GM18520 (cell line): ENCODE results near the gene TLCD2.
"Not testable (repeated sequence)": the region's sequence is repeated elsewhere in the genome, so short reads cannot be mapped to it uniquely, and the experiment has no call there.

ENCODE experiments used
- ATAC-seq: cut with Tn5 transposase; IDR thresholded peaks from one replicate; pipeline ENCODE4 v1.9.1; 2021; ENCODE audit not compliant: unreplicated experiment

TLCD2 gene

DNA sequence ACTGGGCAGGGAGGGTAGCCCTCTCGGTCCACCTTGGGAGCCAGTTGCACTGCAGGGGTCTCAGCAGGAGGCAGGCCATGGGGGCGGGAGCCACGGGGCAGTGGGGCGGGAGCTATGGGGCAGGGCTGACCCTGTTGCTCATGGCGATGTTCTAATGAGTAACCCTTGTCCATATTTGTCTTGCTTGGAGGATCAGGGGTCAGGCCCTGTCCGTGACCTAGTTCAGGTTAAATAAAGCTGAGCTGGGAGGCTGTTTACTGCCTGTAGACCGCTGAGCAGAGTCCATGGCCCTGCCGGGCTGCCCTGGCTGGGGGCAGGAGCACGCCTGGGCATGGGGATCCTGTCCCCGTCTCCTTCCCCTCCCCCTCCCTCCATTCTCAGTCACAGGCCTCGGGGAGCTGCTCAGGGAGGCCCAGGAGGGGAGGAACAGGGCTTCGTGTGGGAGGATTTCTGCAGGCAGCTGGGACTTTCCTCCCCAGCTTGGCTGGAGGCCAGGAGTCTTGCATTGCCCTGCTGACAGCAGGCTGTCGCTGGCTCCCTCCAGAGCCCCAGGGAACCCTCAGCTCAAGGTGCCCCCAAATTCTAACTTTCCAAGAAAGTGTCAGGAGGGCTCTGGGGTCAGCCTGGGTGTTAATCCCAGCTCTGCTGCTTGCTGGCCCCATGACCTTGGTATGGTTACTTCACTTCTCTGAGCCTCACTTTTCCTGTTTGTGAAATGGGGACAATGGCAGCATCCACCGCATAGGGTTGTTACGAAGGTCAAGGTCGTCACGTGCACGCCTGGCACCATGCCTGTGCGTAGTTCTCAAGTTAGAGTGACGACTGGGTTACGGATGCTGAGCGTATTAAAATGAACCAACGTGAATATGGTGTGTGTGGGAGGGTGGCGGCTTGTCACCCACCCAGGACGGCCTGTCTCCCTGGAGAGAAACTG, 26.4 kb upstream of the TLCD2 start:
- ATAC-seq, result no peak

DNA sequence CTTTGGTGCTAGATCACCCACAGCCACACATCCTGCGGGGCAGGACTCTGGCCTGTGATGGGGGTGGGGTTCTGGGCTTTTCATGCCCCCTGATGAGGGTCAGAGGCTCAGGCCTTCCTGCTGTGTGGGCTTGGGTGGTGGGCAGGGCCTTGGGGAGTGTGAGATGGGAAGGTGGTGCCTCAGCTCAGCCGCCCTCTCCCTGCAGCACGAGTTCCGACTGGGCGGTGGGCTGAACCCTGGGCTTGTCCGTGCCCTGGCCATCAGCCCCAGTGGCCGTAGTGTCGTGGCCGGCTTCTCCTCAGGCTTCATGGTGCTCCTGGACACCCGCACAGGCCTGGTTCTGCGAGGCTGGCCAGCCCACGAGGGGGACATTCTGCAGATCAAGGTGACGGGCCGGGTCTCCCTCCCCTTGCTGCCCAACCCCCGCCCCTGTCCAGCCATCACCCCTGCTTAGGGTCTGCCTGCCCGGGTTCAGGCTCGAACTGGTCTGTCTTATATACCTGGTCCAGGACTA, 25.7 kb upstream of the TLCD2 start:
- no peak for ATAC-seq

DNA sequence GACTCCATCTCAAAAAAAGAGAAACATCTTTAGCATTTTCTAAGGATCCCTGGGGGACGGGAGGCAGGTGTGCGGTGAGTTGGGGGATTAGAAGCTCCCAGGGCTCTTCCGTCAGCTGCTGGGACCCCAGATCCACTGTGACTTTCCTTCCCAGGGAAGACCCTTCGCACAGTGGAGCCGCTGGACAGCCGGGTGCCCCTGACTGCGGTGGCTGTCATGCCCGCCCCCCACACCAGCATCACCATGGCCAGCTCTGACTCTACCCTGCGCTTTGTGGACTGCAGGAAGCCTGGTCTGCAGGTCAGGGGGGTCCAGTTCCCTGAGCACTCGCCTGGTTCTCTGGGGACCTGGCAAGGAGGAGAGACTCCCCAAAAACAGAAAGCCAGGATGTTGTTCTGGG, 25.2 kb upstream of the TLCD2 start:
- no peak for ATAC-seq

DNA sequence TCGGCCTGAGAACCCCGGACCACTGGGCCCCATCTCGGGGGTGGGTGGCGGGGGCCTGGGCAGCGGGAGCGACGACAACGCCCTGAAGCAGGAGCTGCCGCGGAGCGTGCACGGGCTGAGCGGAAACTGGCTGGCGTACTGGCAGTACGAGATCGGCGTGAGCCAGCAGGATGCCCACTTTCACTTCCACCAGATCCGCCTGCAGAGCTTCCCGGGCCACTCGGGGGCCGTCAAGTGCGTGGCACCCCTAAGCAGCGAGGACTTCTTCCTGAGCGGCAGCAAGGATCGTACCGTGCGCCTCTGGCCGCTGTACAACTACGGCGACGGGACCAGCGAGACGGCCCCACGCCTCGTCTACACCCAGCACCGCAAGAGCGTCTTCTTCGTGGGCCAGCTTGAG, 23.6 kb upstream of the TLCD2 start:
- no peak for ATAC-seq

GRCh38 chr17:1732833-1733321, 22.7 kb upstream of the TLCD2 start:
- ATAC-seq, result no peak

GRCh38 chr17:1732241-1732832, 22.2 kb upstream of the TLCD2 start:
- ATAC-seq, result no peak

GRCh38 chr17:1731194-1731506, 21.0 kb upstream of the TLCD2 start:
- ATAC-seq, result no peak

DNA sequence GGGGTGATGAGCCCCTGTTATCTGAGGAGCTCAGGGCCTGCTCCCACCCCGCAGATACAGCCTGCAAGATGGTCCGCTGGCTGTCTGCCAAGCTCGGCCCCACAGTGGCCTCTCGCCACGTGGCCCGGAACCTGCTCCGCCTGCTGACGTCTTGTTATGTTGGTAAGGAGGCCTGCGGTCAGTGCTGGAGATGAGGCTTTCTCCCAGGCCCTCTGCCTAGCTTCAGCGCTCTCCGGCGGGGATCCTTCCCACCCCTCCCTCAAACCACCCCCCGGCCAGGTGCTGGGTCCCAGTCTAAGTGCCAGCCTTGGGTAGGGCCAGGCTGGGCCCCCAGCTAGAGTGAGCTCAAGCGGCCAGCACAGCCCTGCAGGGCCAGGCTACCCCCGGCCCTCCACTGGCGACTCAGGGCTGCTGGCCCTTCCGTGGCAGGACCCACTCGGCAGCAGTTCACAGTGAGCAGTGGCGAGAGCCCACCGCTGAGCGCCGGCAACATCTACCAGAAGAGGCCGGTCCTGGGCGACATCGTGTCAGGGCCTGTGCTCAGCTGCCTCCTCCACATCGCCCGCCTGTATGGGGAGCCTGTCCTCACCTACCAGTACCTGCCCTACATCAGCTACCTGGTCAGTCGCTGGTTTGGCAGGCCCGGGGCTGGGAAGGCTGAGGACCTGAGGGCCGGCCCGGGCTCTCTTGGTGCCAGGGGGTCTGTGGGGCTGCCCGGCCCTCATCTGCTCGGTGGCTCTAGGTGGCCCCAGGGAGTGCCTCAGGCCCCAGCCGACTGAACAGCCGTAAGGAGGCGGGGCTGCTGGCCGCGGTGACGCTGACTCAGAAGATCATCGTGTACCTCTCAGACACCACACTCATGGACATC, 20.4 kb upstream of the TLCD2 start:
- ATAC-seq, result no peak

- ATAC-seq, result no peak
Observed at GRCh38 chr17:1729966-1730325, 19.8 kb upstream of the TLCD2 start.

- ATAC-seq, result no peak
Observed at GRCh38 chr17:1727876-1728630, 17.9 kb upstream of the TLCD2 start.

DNA sequence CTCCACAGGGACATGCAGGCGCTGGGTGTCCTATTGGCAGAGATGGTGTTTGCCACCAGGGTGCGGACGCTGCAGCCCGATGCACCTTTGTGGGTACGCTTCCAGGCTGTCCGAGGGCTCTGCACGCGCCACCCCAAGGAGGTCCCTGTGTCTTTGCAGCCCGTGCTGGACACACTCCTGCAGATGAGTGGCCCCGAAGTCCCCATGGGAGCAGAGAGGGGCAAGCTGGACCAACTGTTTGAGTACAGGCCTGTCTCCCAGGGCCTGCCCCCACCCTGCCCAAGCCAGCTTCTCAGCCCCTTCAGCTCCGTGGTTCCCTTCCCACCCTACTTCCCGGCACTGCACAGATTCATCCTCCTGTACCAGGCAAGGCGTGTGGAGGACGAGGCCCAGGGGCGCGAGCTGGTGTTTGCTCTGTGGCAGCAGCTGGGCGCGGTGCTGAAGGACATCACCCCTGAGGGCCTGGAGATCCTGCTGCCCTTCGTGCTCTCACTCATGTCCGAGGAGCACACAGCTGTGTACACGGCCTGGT, 17.1 kb upstream of the TLCD2 start:
- ATAC-seq, result no peak

DNA sequence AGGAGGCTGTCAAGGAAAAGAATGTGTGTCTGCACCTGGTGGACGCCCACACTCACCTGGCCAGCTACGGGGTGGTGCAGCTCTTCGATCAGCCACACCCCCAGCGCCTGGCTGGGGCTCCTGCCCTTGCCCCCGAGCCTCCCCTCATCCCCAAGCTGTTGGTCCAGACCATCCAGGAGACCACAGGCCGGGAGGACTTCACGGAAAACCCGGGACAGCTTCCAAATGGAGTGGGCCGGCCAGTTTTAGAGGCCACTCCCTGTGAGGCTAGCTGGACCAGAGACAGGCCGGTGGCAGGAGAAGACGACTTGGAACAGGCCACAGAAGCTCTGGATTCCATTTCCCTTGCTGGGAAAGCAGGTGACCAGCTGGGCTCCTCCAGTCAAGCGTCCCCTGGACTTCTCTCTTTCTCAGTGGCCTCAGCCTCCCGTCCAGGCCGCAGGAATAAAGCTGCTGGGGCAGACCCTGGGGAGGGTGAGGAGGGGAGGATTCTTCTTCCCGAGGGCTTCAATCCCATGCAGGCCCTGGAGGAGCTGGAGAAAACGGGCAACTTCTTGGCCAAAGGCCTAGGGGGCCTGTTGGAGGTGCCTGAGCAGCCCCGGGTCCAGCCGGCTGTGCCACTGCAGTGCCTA, 16.6 kb upstream of the TLCD2 start:
- no peak for ATAC-seq

- ATAC-seq, result no peak
Observed at GRCh38 chr17:1725642-1726511, 15.7 kb upstream of the TLCD2 start.

DNA sequence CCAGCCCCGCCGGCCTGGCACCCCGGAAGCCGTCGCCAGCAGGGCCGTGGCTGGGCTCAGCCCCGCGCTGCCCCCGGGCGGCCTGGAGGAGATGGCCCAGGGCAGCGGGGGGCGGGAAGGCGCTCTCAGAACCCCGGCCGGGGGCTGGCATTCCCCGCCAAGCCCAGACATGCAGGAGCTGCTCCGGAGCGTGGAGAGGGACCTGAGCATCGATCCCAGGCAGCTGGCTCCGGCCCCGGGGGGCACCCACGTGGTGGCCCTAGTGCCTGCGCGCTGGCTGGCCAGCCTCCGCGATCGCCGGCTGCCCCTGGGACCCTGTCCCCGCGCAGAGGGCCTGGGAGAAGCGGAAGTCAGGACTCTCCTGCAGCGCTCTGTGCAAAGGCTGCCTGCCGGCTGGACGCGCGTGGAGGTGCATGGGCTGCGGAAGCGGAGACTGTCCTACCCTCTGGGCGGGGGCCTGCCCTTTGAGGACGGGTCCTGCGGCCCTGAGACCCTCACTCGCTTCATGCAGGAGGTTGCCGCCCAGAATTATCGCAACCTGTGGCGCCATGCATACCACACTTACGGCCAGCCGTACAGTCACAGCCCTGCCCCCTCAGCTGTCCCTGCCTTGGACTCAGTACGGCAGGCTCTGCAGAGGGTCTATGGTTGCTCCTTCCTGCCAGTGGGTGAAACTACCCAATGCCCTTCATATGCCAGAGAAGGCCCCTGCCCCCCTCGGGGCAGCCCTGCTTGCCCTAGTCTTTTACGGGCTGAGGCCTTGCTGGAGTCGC, 14.9 kb upstream of the TLCD2 start:
- ATAC-seq, result no peak

GRCh38 chr17:1724351-1724868, 14.2 kb upstream of the TLCD2 start, which contains the start of gene WDR81:
Gene WDR81 (plus strand): TSS chr17:1724704. CDS start chr17:1724960, 256 bp downstream.
- no peak for ATAC-seq

DNA sequence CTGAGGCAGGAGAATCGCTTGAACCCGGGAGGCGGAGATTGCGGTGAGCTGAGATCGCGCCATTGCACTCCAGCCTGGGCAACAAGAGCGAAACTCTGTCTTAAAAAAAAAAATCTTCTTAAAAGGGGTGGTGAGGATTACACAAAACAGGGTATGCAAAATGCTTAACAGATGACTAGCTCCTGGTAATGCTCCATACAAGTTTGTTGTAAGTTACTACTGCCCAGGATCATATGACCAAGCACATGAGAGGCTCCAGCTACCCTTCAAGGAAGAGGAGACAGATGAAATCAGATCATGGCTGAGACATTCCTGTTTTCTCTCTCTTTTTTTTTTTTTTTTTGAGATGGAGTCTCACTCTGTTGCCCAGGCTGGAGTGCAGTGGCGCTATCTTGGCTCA, 11.8 kb upstream of the TLCD2 start:
- not testable (repeated sequence) for ATAC-seq

- ATAC-seq, result no peak
Observed at GRCh38 chr17:1720856-1721386, 10.7 kb upstream of the TLCD2 start.
